Fibroblast of lung (primary cell): ENCODE results near the gene KCTD10. TPM values are rescaled to one million over a fixed set of nuclear protein-coding genes. Genes with fewer than 3 reads are reported as not detected.
A peak's percentile ranks its signal among the peaks of the same experiment; 100 is the strongest.

Experiments
- DNase-seq, 2 donors: peaks; one replicate each; pipeline versions ENCODE4 v3.0.0 to v3.0.0-alpha.2; 2010; ENCODE audit warnings: low read depth in 2 of 2
- H2AFZ ChIP-seq: 2 replicates; pipeline ENCODE4 v1.5.1; 2012; ENCODE audit warnings: low read length, control low read depth, inconsistent platforms
- H3K27ac ChIP-seq: 2 replicates; pipeline ENCODE4 v1.5.1; 2011; ENCODE audit warnings: low read length, control low read depth; ENCODE audit not compliant: insufficient read depth
- H3K27me3 ChIP-seq: 2 replicates; pipeline ENCODE4 v1.5.1; 2011; ENCODE audit warnings: mild to moderate bottlenecking, low read length; ENCODE audit not compliant: control insufficient read depth, insufficient read depth
- H3K36me3 ChIP-seq: 2 replicates; pipeline ENCODE4 v1.5.1; 2011; ENCODE audit warnings: low read length; ENCODE audit not compliant: control insufficient read depth, insufficient read depth
- H3K4me1 ChIP-seq: 2 replicates; pipeline ENCODE4 v1.5.1; 2011; ENCODE audit warnings: low read length; ENCODE audit not compliant: control insufficient read depth, insufficient read depth; ENCODE audit errors: extremely low read depth
- H3K4me2 ChIP-seq: 2 replicates; pipeline ENCODE4 v1.5.1; 2011; ENCODE audit warnings: low read length, control low read depth; ENCODE audit not compliant: insufficient read depth; ENCODE audit errors: extremely low read depth
- H3K4me3 ChIP-seq, 4 experiments: fragments of 200-600 bp in 1 of 4; sonication (generic) in 1 of 4; replicated peaks in 1 of 4; 2 replicates each; pipeline ENCODE4 v1.5.1; 2011 to 2016; ENCODE audit warnings: low read length in 4 of 4, low read depth in 3 of 4, mild to moderate bottlenecking in 3 of 4, control low read depth in 2 of 4, inconsistent platforms in 1 of 4, mixed read lengths in 1 of 4; ENCODE audit not compliant: insufficient read depth in 1 of 4; ENCODE audit errors: control extremely low read depth in 1 of 4
- H3K79me2 ChIP-seq: 2 replicates; pipeline ENCODE4 v1.5.1; 2012; ENCODE audit warnings: mild to moderate bottlenecking, low read length, inconsistent platforms; ENCODE audit not compliant: control insufficient read depth, insufficient read depth
- H3K9ac ChIP-seq: 2 replicates; pipeline ENCODE4 v1.5.1; 2011; ENCODE audit warnings: mild to moderate bottlenecking, low read length, control low read depth; ENCODE audit not compliant: insufficient read depth
- H3K9me3 ChIP-seq: 2 replicates; pipeline ENCODE4 v1.5.1; 2012; ENCODE audit warnings: low read depth, low read length; ENCODE audit not compliant: control insufficient read depth, insufficient read depth
- H4K20me1 ChIP-seq: 2 replicates; pipeline ENCODE4 v1.5.1; 2011; ENCODE audit warnings: low read length; ENCODE audit not compliant: control insufficient read depth, insufficient read depth; ENCODE audit errors: extremely low read depth
- EZH2 ChIP-seq: IDR thresholded peaks from 2 replicates; pipeline ENCODE4 v1.5.1; 2012; ENCODE audit warnings: low read length, control low read depth, mild to moderate bottlenecking; ENCODE audit errors: missing control alignments
- polyA plus RNA-seq, 2 donors: library from polyadenylated mRNA; depleted of rRNA in 1 of 2; stranded (reverse) in 1 of 2; unstranded in 1 of 2; fragments of >200 nt; gene quantifications; 2 replicates each; pipeline ENCODE4 v1.2.1, GENCODE V29; 2011 to 2012; ENCODE audit warnings: missing spikeins in 1 of 2
- total RNA-seq: library from RNA; depleted of rRNA; stranded (reverse); fragments of >200 nt; gene quantifications from 2 replicates; pipeline ENCODE4 v1.2.1, GENCODE V29; 2014
- TF ChIP-seq, protein P1 (sequence below), 2 donors: IDR thresholded peaks in 1 of 2; conservative IDR thresholded peaks in 1 of 2; 1 replicate in 1 of 2; 2 replicates in 1 of 2; pipeline ENCODE4 v1.5.1; 2011 to 2012; ENCODE audit warnings: low read length in 2 of 2, control low read depth in 1 of 2, inconsistent platforms in 1 of 2, low read depth in 1 of 2, mild to moderate bottlenecking in 1 of 2

KCTD10 gene
- total and polyA plus RNA-seq, 2 donors (not counting 1 experiment from before 2014, with no cell fraction given), result 106 to 190 TPM

DNA sequence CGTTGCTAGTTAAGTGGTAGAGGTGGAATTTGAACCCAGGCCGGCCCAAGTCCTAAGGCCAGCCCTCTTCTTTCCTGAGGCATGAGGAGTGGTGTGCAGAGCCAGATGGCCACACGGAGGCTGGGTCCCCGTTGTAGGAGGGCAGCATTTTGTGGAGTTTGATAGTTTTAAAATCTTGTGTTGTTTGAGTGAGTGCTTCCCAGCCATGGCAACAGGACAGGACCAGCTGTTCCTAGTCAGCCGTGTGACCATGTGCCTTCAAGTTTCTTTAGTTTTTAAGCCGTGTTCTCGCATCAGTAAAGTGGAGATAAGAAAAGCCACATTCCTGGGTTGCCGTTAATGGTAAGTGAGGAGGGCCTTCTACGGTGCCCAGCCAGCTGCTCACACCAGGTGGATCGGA lies 44.7 kb upstream of the KCTD10 start:
- no peaks in the 10 kb centered on the region for H3K79me2 ChIP-seq
- no peak for DNase-seq
- H3K4me1 ChIP-seq, result peaks cover 7% of the 10 kb centered on the region
- H4K20me1 ChIP-seq, result no peaks in the 10 kb centered on the region
- TF ChIP-seq, protein P1, sequence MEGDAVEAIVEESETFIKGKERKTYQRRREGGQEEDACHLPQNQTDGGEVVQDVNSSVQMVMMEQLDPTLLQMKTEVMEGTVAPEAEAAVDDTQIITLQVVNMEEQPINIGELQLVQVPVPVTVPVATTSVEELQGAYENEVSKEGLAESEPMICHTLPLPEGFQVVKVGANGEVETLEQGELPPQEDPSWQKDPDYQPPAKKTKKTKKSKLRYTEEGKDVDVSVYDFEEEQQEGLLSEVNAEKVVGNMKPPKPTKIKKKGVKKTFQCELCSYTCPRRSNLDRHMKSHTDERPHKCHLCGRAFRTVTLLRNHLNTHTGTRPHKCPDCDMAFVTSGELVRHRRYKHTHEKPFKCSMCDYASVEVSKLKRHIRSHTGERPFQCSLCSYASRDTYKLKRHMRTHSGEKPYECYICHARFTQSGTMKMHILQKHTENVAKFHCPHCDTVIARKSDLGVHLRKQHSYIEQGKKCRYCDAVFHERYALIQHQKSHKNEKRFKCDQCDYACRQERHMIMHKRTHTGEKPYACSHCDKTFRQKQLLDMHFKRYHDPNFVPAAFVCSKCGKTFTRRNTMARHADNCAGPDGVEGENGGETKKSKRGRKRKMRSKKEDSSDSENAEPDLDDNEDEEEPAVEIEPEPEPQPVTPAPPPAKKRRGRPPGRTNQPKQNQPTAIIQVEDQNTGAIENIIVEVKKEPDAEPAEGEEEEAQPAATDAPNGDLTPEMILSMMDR (conservative IDR thresholded peaks at IDR 0.05 in 1 of 2, IDR thresholded peaks at IDR 0.05 in 1 of 2; ENCODE audit: low read depth in 1 of 2, low read length in 2 of 2), result no peak
- no peak for TF ChIP-seq EZH2
- no peak overlapping the region for H3K27ac ChIP-seq
- H3K36me3 ChIP-seq, result peaks cover 22% of the 10 kb centered on the region
- no peaks in the 10 kb centered on the region for H3K9me3 ChIP-seq
- H3K4me3 ChIP-seq, result no peak overlapping the region
- no peaks in the 10 kb centered on the region for H3K27me3 ChIP-seq
- no peak overlapping the region for H3K9ac ChIP-seq
- H2AFZ ChIP-seq, result no peak overlapping the region
- no peak overlapping the region for H3K4me2 ChIP-seq

DNA sequence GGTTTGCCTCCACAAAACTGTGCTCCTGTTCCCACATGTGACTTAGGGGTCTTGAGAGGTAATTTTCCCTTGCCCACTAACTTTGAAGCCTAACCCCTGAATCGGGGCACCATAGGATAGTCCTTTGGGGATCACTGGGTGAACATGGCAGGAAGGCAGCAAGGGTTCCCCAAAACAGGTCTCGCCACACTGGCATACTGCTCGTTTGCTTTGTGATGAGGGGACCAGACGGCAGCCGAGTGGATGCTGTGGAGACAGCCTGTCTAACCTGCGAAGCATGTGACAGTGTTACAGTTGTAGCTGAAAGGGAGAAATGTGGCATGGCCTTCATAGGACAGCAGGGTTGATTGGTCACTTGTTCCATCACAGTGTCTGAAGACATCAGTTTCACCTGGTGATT lies 42.7 kb upstream of the KCTD10 start:
- Histone ChIP-seq H2AFZ (no peak overlapping the region), H4K20me1 (no peaks in the 10 kb centered on the region), H3K4me3 (no peak overlapping the region), H3K36me3 (peaks cover 21% of the 10 kb centered on the region), H3K27ac (peak overlapping the region; percentile 17), H3K4me2 (no peak overlapping the region), H3K27me3 (no peaks in the 10 kb centered on the region), H3K79me2 (no peaks in the 10 kb centered on the region), H3K9ac (no peak overlapping the region), H3K9me3 (no peaks in the 10 kb centered on the region), H3K4me1 (peaks cover 7% of the 10 kb centered on the region)
- no peak for TF ChIP-seq EZH2
- TF ChIP-seq, protein P1 (conservative IDR thresholded peaks at IDR 0.05 in 1 of 2, IDR thresholded peaks at IDR 0.05 in 1 of 2; ENCODE audit: low read depth in 1 of 2, low read length in 2 of 2), result no peak
- no peak for DNase-seq

DNA sequence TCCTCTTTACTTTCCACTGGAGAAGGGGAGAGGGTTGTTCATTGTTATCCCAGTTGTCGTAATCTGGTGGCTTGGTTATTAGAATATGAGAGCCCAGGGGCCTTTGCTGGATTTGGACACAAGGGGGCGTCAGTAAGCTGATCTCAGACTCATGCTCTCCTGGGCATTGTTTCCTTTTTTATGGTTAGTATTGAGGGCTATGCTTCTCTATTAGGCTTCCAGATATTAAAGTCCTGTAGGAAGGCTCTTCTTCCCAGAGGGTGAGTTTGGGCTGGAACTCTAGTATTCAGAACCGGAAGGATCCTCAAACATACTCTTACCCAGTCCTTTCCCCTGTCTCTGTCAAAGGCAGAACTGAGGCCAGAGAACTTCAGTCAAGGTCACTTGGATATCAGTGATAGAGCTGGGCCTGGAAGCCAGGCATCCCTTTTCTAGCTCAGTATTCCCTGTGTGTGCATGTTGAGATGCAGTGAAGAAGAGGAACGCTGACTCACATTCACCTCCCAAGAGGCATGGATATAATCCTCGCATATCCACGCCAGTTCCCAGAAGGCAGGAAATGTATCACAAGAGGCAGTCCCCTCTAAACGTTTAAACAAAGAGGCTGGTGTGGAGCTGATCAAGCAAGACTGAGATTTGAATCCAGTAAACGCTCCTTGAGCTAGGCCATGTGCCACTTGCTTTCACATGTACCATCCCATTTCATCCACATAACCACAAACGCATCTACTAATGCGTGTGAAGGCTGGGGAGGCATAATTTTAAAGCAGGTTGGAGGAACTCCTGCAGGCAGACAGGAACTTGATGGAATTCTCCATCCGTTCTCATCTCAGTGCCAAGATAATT lies 41.9 kb upstream of the KCTD10 start:
- no peaks in the 10 kb centered on the region for H3K9me3 ChIP-seq
- no peaks in the 10 kb centered on the region for H4K20me1 ChIP-seq
- no peak for TF ChIP-seq EZH2
- TF ChIP-seq, protein P1 (conservative IDR thresholded peaks at IDR 0.05 in 1 of 2, IDR thresholded peaks at IDR 0.05 in 1 of 2; ENCODE audit: low read depth in 1 of 2, low read length in 2 of 2), result peak; percentile 77 to 94
- H3K4me2 ChIP-seq, result no peak overlapping the region
- no peaks in the 10 kb centered on the region for H3K79me2 ChIP-seq
- no peaks in the 10 kb centered on the region for H3K27me3 ChIP-seq
- H3K36me3 ChIP-seq, result peaks cover 19% of the 10 kb centered on the region
- no peak overlapping the region for H2AFZ ChIP-seq
- no peak overlapping the region for H3K9ac ChIP-seq
- H3K27ac ChIP-seq, result peak overlapping the region; percentile 64
- no peak overlapping the region for H3K4me3 ChIP-seq
- DNase-seq, result peak; percentile 63 to 89
- peaks cover 7% of the 10 kb centered on the region for H3K4me1 ChIP-seq
